GM19238 (cell line): ENCODE results near the gene KIAA0408.
"Not testable (repeated sequence)": the region's sequence is repeated elsewhere in the genome, so short reads cannot be mapped to it uniquely, and the experiment has no call there.

ENCODE experiments used
- DNase-seq: peaks from one replicate; pipeline ENCODE4 v3.0.0; 2011; ENCODE audit warnings: low spot score; ENCODE audit not compliant: insufficient read length

KIAA0408 gene

DNA sequence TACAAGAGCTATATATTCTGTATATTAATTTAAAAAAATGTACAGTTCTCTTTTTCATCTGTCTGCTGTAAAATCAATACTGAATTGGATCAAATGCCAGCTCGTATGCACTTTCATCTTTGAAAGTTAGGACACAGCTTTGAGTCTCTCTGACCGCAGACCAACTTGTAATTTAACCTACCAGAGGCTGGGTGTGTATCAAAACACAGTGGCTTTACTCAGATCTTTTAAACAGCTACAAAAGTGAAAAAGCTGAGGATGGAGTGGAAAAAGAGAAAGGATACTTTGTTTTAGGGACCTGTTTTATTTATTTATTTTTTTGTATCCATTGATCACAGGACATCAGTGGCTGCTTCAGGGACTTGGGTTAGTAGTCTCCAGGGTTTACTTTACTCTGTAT lies 44.1 kb downstream of the KIAA0408 start:
- DNase-seq: no peak

GRCh38 chr6:127413123-127413522 lies 46.1 kb downstream of the KIAA0408 start:
- DNase-seq: not testable (repeated sequence)

DNA sequence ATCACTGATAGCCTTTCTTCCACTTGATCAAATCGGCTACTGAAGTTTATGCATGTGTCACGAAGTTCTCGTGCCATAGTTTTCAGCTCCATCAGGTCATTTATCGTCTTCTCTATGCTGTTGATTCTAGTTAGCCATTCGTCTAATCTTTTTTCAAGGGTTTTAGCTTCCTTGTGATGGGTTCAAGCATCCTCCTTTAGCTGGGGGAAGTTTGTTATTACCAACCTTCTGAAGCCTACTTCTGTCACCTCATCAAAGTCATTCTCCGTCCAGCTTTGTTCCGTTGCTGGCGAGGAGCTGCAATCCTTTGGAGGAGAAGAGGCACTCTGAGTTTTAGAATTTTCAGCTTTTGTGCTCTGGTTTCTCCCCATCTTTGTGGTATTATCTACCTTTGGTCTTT lies 47.2 kb downstream of the KIAA0408 start:
- not testable (repeated sequence) for DNase-seq
